Measurements from ENCODE around the gene SMIM10.
"Not testable (repeated sequence)": the region's sequence is repeated elsewhere in the genome, so short reads cannot be mapped to it uniquely, and the experiment has no call there.

Gene SMIM10

DNA sequence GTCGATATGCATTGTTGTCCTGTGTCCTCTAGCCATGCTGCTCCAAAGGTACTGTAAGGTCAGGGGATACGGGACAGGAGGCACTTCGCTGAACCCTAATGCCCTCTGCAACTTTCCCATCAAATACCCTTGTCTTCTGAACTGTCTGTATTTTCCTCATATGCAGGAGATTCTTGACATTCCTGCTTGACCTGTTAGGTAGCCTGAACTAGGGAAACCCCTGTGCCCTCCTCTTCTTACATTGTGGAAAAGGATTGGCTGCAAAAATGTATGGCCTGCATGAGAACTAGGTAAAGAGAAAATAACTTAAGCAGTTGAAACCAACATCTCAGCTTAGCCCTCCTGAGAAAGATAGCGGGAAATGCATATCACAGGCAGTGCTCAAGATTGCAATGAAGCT is 20.1 kb downstream of the SMIM10 start:
- H3K4me3 ChIP-seq (ENCODE audit: low read depth, low read length): no peak overlapping the region
- TF ChIP-seq, protein P1, sequence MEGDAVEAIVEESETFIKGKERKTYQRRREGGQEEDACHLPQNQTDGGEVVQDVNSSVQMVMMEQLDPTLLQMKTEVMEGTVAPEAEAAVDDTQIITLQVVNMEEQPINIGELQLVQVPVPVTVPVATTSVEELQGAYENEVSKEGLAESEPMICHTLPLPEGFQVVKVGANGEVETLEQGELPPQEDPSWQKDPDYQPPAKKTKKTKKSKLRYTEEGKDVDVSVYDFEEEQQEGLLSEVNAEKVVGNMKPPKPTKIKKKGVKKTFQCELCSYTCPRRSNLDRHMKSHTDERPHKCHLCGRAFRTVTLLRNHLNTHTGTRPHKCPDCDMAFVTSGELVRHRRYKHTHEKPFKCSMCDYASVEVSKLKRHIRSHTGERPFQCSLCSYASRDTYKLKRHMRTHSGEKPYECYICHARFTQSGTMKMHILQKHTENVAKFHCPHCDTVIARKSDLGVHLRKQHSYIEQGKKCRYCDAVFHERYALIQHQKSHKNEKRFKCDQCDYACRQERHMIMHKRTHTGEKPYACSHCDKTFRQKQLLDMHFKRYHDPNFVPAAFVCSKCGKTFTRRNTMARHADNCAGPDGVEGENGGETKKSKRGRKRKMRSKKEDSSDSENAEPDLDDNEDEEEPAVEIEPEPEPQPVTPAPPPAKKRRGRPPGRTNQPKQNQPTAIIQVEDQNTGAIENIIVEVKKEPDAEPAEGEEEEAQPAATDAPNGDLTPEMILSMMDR (IDR thresholded peaks at IDR 0.05; ENCODE audit: borderline replicate concordance, insufficient read depth, low read depth, low read length): no peak

DNA sequence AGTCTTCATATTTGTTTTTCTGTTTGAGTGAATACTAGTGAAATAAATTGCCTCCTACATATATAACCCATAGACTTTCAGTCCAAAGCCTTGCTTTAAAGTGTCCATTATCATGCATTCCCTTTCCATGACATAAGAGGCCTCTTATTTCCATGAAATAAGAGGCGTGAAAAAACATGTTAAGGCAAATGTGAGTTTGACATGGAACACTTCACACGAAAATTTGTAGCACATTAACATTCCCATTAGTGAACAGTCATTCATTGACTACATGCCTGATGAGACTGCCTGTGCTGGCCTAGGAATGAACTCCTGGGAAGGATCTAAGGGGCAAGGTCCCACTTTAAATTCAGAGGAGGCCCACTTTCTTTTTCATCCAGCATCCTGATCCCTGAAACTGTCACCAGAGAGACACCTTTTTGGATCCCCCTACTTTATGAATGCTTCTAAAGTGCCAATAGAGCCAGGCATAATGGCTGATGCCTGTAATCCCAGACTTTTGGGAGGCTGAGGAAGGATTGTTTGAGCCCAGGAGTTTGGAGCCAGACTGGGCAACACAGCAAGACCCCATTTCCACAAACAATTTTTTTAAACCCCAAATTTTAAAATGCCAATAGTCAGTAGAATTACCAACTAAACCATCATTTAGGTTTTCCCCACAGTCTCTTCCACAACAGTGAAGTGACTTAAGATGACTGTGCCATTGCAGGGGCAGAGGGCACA is 24.9 kb downstream of the SMIM10 start:
- H3K4me3 ChIP-seq (ENCODE audit: low read depth, low read length): no peak overlapping the region
- TF ChIP-seq, protein P1 (IDR thresholded peaks at IDR 0.05; ENCODE audit: borderline replicate concordance, insufficient read depth, low read depth, low read length): no peak

DNA sequence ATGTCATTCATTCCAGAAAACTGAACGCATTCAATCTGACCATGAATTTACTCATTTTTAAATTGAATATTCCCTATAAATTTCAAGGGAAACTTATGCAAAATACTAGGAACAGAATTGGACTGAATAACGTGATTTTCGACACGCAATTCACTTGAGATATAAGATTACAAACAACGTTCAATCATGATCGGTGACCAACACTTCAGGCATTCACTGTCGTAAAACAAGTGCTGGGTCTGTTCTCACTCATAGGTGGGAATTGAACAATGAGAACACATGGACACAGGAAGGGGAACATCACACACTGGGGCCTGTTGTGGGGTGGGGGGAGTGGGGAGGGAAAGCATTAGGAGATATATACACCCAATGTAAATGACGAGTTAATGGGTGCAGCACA is 29.1 kb downstream of the SMIM10 start:
- not testable (repeated sequence) for H3K4me3 ChIP-seq (ENCODE audit: low read depth, low read length)

DNA sequence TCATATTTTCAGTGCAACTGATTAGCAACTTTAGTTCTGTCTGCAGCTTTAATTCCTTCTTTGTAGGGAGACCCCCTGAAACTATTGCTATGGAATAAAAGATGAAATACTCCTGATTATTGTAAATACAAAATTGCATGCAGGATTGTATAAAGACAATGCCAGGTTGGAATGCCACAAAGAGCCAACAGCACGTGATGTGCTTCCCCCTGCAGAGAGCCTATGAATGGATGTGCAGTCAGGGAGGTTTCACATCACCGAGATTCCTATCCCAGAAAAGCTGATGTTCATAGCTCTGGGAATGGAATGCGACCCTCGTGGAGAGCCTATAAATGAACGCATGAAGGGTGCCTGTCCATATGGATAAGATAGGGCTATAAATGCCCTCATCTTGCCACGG is 33.0 kb downstream of the SMIM10 start:
- H3K4me3 ChIP-seq (ENCODE audit: low read depth, low read length): not testable (repeated sequence)

DNA sequence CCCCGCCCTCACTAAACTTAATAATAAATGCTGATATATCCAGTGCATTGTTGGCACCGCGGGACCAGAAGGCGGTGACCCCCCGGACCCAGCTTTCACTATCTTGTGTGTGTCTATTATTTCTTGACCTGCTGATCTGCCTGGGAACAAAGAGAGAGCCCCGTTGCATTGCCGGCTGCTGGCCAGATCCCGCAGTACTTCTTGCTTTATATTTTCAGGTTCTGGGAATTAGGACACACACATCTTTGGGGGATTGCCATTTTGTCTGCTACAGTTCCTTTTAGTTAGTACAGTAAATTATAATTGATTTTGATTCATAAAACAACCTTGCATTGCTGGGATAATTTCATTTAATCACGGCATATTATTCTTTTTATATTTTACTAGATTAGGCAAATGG is 33.7 kb downstream of the SMIM10 start:
- no peak overlapping the region for H3K4me3 ChIP-seq (ENCODE audit: low read depth, low read length)
- TF ChIP-seq, protein P1 (IDR thresholded peaks at IDR 0.05; ENCODE audit: borderline replicate concordance, insufficient read depth, low read depth, low read length): no peak

DNA sequence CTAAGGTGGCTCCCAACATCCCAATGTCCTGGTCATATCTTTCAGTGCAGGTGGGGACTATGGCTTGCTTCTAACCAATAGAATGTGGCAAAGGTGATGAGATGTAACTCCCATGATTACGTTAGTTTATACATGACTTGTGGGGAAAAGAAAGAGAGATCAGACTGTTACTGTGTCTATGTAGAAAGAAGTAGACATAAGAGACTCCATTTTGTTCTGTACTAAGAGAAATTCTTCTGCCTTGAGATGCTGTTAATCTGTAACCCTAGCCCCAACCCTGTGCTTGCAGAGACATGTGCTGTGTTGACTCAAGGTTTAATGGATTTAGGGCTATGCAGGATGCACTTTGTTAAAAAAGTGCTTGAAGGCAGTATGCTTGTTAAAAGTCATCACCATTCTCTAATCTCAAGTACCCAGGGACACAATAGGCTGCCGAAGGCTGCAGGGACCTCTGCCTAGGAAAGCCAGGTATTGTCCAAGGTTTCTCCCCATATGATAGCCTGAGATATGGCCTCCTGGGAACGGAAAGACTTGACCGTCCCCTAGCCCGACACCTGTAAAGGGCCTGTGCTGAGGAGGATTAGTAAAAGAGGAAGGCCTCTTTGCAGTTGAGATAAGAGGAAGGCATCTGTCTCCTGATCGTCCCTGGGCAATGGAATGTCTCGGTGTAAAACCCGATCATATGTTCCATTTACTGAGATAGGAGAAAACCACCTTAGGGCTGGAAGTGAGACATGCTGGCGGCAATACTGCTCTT is 39.6 kb downstream of the SMIM10 start:
- not testable (repeated sequence) for H3K4me3 ChIP-seq (ENCODE audit: low read depth, low read length)

DNA sequence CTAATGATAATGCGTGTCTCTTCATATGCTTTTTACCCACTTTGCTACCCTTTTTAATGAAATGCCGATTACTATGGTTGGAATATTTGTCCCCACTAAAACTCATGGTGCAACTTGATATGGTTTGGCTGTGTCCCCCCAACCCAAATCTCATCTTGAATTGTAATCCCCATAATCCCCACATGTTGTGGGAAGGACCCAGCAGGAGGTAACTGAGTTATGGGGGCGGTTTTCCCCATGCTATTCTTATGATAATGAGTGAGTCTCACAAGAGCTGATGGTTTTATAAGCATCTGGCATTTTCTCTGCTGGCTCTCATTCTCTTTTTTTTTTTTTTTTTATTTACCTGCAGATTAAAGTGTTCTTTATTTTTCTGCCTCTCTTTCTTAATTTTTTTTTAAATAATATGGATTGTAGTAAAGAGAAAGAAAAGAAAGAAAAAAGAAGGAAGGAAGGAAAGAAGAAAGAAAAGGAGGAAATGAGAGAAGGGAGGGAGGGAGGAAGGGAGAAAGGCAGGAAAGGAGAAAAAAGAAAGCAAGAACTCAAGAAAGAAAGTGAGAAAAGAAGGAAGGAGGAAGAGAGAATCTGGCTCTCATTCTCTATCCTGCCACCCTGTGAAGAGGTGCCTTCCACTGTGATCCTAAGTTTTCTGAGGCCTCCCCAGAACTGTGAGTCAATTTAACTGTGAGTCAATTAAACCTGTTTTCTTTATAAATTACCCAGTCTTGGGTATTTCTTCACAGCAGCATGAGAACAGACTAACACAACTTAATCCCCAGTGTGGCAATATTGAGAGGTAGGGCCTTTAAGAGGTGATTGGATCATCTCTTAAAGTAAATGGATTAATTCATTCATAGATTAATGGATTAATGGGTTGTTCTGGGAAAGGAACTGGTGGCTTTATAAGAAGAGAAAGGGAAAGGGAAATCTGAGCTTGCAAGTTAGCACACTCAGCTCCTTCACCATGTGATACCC is 50.6 kb downstream of the SMIM10 start:
- not testable (repeated sequence) for H3K4me3 ChIP-seq (ENCODE audit: low read depth, low read length)
